Muscle layer of duodenum (tissue), 2 donors: ENCODE measurements around the gene SULT1C2.
A peak's percentile ranks its signal among the peaks of the same experiment; 100 is the strongest.

Source experiments
- H3K27ac ChIP-seq: one replicate; pipeline ENCODE4 v1.7.0; 2013; ENCODE audit warnings: mild to moderate bottlenecking, low read length
- H3K27me3 ChIP-seq: one replicate; pipeline ENCODE4 v1.7.0; 2013; ENCODE audit warnings: low read depth, mild to moderate bottlenecking, control low read depth, low read length
- H3K36me3 ChIP-seq, 2 donors: one replicate each; pipeline ENCODE4 v1.7.0; 2013; ENCODE audit warnings: low read length in 2 of 2, control low read depth in 1 of 2, mild to moderate bottlenecking in 1 of 2; ENCODE audit not compliant: insufficient read depth in 2 of 2, control insufficient read depth in 1 of 2
- H3K4me1 ChIP-seq, 2 donors: one replicate each; pipeline ENCODE4 v1.7.0; 2013; ENCODE audit warnings: low read length in 2 of 2, mild to moderate bottlenecking in 2 of 2, control low read depth in 1 of 2, moderate library complexity in 1 of 2; ENCODE audit not compliant: insufficient read depth in 2 of 2, control insufficient read depth in 1 of 2
- H3K4me3 ChIP-seq, 2 donors: one replicate each; pipeline ENCODE4 v1.7.0; 2013; ENCODE audit warnings: low read length in 2 of 2, low read depth in 1 of 2, mild to moderate bottlenecking in 1 of 2
- H3K9me3 ChIP-seq, 2 donors: one replicate each; pipeline ENCODE4 v1.7.0; 2013; ENCODE audit warnings: low read length in 2 of 2, control low read depth in 1 of 2, mild to moderate bottlenecking in 1 of 2; ENCODE audit not compliant: control insufficient read depth in 1 of 2
- donor health status: healthy.

The SULT1C2 gene

GRCh38 chr2:108288534-108289106 is at the start of gene SULT1C2:
TSS of gene SULT1C2 (plus strand) at chr2:108288895. CDS start at chr2:108293668, 4,773 bp downstream.
- Histone ChIP-seq H3K36me3 (no peaks in the 10 kb centered on the region), H3K4me1 (no peaks in the 10 kb centered on the region), H3K9me3 (no peaks in the 10 kb centered on the region), H3K27ac (no peak within 1 kb of the TSS), H3K4me3 (no peak within 1 kb of the TSS), H3K27me3 (no peaks in the 10 kb centered on the region)

- no peak within 1 kb of the TSS for H3K4me3 ChIP-seq
- no peaks in the 10 kb centered on the region for H3K27me3 ChIP-seq
- H3K4me1 ChIP-seq, result no peaks in the 10 kb centered on the region
- peaks cover 5% of the 10 kb centered on the region in 2 donors for H3K9me3 ChIP-seq
- no peaks in the 10 kb centered on the region for H3K36me3 ChIP-seq
- H3K27ac ChIP-seq, result no peak within 1 kb of the TSS
These were observed 48.9 kb upstream of the SULT1C2 start, which contains the start of gene SULT1C3 for GRCh38 chr2:108239786-108240185. TSS of gene SULT1C3 (plus strand) at chr2:108239968. CDS start at chr2:108247195, 7,227 bp downstream.

GRCh38 chr2:108240966-108241365 is 47.7 kb upstream of the SULT1C2 start:
- Histone ChIP-seq H3K27me3 (no peaks in the 10 kb centered on the region), H3K9me3 (peaks cover 5% of the 10 kb centered on the region in 2 donors), H3K4me3 (no peak overlapping the region), H3K27ac (no peak overlapping the region), H3K4me1 (no peaks in the 10 kb centered on the region), H3K36me3 (no peaks in the 10 kb centered on the region)

DNA sequence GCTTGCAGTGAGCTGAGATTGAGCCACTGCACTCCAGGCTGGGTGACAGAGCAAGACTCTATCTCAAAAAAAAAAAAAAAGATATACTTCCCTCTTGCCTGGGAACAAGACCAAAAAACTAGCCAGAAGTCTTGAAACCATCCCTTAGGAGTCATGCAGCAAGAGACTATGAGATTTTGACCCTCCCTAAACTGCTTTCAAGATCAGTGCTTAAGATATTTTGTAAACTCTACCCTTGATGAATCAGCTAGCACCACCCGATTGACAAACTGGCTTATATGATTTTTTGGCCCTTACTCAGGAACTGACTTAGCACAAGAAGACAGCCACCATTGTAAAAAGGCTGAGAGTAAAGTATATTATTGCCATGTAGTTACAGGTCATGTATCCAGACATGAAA is 45.1 kb upstream of the SULT1C2 start:
- Histone ChIP-seq H3K27ac (no peak overlapping the region), H3K4me3 (no peak overlapping the region), H3K9me3 (no peaks in the 10 kb centered on the region), H3K4me1 (no peaks in the 10 kb centered on the region), H3K27me3 (no peaks in the 10 kb centered on the region), H3K36me3 (no peaks in the 10 kb centered on the region)

DNA sequence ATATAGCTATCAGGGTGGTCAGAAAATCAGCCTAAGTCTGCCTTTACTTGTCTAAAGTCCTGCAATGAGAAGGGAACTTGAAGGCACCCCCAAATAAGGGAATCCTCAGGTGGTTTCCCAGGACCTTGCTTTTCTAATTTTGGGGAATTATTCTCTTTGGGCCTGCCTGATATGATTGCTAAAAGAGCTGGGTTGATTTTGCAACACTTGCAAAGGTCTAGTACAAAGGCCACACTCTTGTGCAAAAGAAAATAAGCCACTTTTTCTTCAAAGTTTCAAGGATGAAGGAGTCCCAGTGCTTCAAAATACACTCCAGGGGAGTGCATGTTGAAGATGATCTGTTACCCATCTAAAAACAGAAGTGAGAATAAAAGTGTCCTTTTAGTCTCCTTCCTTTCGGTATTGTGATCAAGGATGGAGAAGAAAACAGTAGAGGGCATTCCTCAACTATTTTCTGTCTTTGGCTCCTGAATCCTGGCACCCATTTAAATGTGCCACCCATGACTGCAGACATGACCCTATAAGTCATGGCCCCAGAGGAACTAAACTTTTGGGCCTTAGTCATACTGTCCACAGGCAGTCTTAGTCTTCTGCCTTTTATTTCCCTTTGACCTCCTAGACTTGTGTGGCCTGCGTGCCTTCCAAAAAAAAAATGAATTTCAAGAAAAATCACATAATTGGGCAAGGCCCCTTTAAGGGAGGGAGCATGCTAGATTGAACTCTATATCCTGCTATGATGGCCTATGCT is 43.9 kb upstream of the SULT1C2 start:
- peak overlapping the region; percentile 16 for H3K27ac ChIP-seq
- no peak overlapping the region for H3K4me3 ChIP-seq
- H3K27me3 ChIP-seq, result no peaks in the 10 kb centered on the region
- no peaks in the 10 kb centered on the region for H3K4me1 ChIP-seq
- H3K9me3 ChIP-seq, result no peaks in the 10 kb centered on the region
- H3K36me3 ChIP-seq, result no peaks in the 10 kb centered on the region

DNA sequence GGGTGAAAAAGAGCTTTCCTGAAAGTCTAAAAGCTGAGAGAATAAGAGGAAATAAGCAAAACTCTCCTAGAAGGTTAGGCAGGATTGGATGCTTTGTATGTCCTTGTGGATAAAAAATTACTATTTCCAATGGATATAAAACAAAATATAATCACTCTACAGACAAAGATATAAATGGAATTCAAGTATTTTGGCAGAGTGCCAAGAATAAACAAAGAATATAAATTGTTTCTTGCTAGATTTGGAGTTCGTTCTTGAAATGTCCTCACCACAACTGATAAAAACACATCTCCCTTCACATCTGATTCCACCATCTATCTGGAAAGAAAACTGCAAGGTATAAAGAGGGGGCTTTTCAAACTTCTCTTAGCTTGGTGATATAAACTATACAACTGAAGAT is 35.6 kb upstream of the SULT1C2 start:
- H3K27ac ChIP-seq, result no peak overlapping the region
- H3K4me1 ChIP-seq, result no peaks in the 10 kb centered on the region
- H3K27me3 ChIP-seq, result no peaks in the 10 kb centered on the region
- no peak overlapping the region for H3K4me3 ChIP-seq
- H3K9me3 ChIP-seq, result no peaks in the 10 kb centered on the region
- no peaks in the 10 kb centered on the region for H3K36me3 ChIP-seq

DNA sequence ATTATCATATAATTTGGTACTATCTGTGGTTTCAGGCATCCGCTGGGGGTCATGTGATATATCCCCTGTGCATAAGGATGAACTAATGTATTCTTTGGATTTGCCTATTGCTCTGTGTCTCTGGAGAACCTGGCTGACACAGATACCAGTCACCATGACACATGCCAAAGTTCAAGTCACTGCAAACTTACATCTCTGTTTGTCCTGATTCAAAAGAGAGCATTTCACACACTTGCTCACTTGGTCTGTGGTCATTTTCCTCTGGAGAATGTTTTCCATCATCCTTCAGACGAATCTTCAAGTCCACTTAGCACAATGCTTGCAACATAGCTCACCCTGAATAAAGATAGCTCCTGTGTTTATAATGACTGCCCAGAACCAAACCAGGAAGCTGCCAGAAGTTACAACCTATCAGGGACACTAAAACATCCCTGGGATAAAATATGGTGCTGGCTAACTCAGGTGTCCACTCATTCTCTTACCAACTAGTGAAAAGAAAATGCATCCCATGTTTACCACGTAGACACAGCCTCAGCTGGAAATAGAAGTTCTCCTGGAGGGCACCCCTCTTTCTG is 30.9 kb upstream of the SULT1C2 start:
- no peak overlapping the region for H3K4me3 ChIP-seq
- no peak overlapping the region for H3K27ac ChIP-seq
- H3K36me3 ChIP-seq, result no peaks in the 10 kb centered on the region
- H3K9me3 ChIP-seq, result no peaks in the 10 kb centered on the region
- H3K4me1 ChIP-seq, result no peaks in the 10 kb centered on the region
- H3K27me3 ChIP-seq, result no peaks in the 10 kb centered on the region

- no peaks in the 10 kb centered on the region for H3K36me3 ChIP-seq
- no peaks in the 10 kb centered on the region for H3K4me1 ChIP-seq
- H3K27ac ChIP-seq, result no peak overlapping the region
- H3K27me3 ChIP-seq, result no peaks in the 10 kb centered on the region
- H3K9me3 ChIP-seq, result no peaks in the 10 kb centered on the region
- no peak overlapping the region for H3K4me3 ChIP-seq
These were observed 27.9 kb upstream of the SULT1C2 start for GRCh38 chr2:108260773-108261172.

DNA sequence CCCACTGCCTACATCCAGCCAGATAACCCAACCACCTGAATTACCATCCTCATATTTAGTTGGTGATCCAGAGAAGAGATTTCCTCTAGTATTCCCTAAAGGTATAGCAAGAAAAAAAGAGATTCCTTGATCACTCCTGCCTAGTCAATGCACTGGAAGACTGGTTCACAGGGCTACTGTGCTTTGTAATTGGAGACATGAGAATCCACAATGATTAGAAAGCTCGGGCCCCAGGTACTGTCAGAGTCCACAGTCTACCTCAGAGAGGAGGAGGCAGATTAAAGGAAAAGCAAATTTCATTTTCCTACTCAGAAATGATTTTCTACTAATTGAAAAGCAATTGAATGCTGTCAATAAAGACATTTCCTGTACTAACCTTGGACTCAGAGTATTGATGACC is 26.7 kb upstream of the SULT1C2 start:
- Histone ChIP-seq H3K4me3 (no peak overlapping the region), H3K27me3 (no peaks in the 10 kb centered on the region), H3K4me1 (no peaks in the 10 kb centered on the region), H3K9me3 (no peaks in the 10 kb centered on the region), H3K27ac (no peak overlapping the region), H3K36me3 (no peaks in the 10 kb centered on the region)

GRCh38 chr2:108263401-108263800 is 25.3 kb upstream of the SULT1C2 start:
- H3K4me1 ChIP-seq, result peaks cover 6 to 10% of the 10 kb centered on the region in 2 donors
- H3K27ac ChIP-seq, result no peak overlapping the region
- no peaks in the 10 kb centered on the region for H3K27me3 ChIP-seq
- H3K9me3 ChIP-seq, result no peaks in the 10 kb centered on the region
- H3K4me3 ChIP-seq, result no peak overlapping the region
- H3K36me3 ChIP-seq, result no peaks in the 10 kb centered on the region

- H3K27ac ChIP-seq, result peak overlapping the region; percentile 11
- H3K27me3 ChIP-seq, result no peaks in the 10 kb centered on the region
- no peaks in the 10 kb centered on the region for H3K9me3 ChIP-seq
- H3K4me3 ChIP-seq, result no peak overlapping the region
- peaks cover 7 to 14% of the 10 kb centered on the region in 2 donors for H3K4me1 ChIP-seq
- H3K36me3 ChIP-seq, result no peaks in the 10 kb centered on the region
These were observed 22.5 kb upstream of the SULT1C2 start for GRCh38 chr2:108266218-108266617.
